Common myeloid progenitor, CD34-positive (primary cell): ENCODE data around the gene SFTPA2.
A peak's percentile ranks its signal among the peaks of the same experiment; 100 is the strongest.
"Not testable (repeated sequence)": the region's sequence is repeated elsewhere in the genome, so short reads cannot be mapped to it uniquely, and the experiment has no call there.

Source experiments
- CTCF ChIA-PET: fragments of 350-600 bp; sonication (Branson Sonifier 250); formaldehyde crosslinking; loops from one replicate; lab custom pipeline; 2021; ENCODE audit warnings: antibody characterized with exemption; lab: Charles Lee
- POLR2A ChIA-PET: fragments of 350-600 bp; sonication (Branson Sonifier 250); formaldehyde crosslinking; loops from one replicate; lab custom pipeline; 2021; ENCODE audit warnings: antibody characterized with exemption; lab: Charles Lee
- DNase-seq, 3 donors: peaks; one replicate each; pipeline versions ENCODE4 v3.0.0 to v3.0.0-alpha.2; 2013
- H3K27ac ChIP-seq, 2 experiments: 1 replicate in 1 of 2; 2 replicates in 1 of 2; pipeline ENCODE4 v1.7.0; 2013; ENCODE audit warnings: inconsistent platforms in 2 of 2, low read length in 2 of 2, mild to moderate bottlenecking in 2 of 2, low read depth in 1 of 2, moderate library complexity in 1 of 2; ENCODE audit not compliant: severe bottlenecking in 2 of 2, insufficient read depth in 1 of 2, poor library complexity in 1 of 2
- H3K27me3 ChIP-seq, 5 experiments: replicated peaks in 2 of 5; 1 replicate in 3 of 5; 2 replicates in 2 of 5; pipeline versions ENCODE4 v1.6.1 to v1.7.0; 2013; ENCODE audit warnings: low read length in 4 of 5, mild to moderate bottlenecking in 2 of 5, moderate library complexity in 2 of 5, inconsistent platforms in 1 of 5; ENCODE audit not compliant: insufficient read depth in 5 of 5, control insufficient read depth in 4 of 5
- H3K36me3 ChIP-seq, 4 experiments: 1 replicate in 2 of 4; 2 replicates in 2 of 4; pipeline versions ENCODE4 v1.6.1 to v1.7.0; 2013; ENCODE audit warnings: low read length in 3 of 4, control low read depth in 1 of 4, mild to moderate bottlenecking in 1 of 4; ENCODE audit not compliant: control insufficient read depth in 4 of 4, insufficient read depth in 4 of 4
- H3K4me1 ChIP-seq, 4 experiments: 1 replicate in 3 of 4; 2 replicates in 1 of 4; pipeline versions ENCODE4 v1.6.1 to v1.7.1; 2013; ENCODE audit warnings: low read length in 3 of 4, mild to moderate bottlenecking in 3 of 4, control low read depth in 1 of 4, inconsistent platforms in 1 of 4, moderate library complexity in 1 of 4; ENCODE audit not compliant: control insufficient read depth in 4 of 4, insufficient read depth in 4 of 4; ENCODE audit errors: control extremely low read depth in 1 of 4
- H3K4me3 ChIP-seq, 7 experiments: 1 replicate in 4 of 7; 2 replicates in 3 of 7; pipeline versions ENCODE4 v1.5.1 to v1.7.0; 2013; ENCODE audit warnings: mild to moderate bottlenecking in 7 of 7, low read length in 6 of 7, moderate library complexity in 6 of 7, inconsistent platforms in 2 of 7, low read depth in 2 of 7, control low read depth in 1 of 7; ENCODE audit not compliant: insufficient read depth in 4 of 7, control insufficient read depth in 1 of 7; ENCODE audit errors: extremely low read depth in 1 of 7
- H3K9me3 ChIP-seq, 5 experiments: 1 replicate in 4 of 5; 2 replicates in 1 of 5; pipeline versions ENCODE4 v1.6.1 to v1.7.1; 2013; ENCODE audit warnings: low read length in 4 of 5, mild to moderate bottlenecking in 2 of 5, inconsistent platforms in 1 of 5, low read depth in 1 of 5, moderate library complexity in 1 of 5; ENCODE audit not compliant: control insufficient read depth in 4 of 5, insufficient read depth in 2 of 5; ENCODE audit errors: control extremely low read depth in 1 of 5
- WGBS: methylation state at CpG from one replicate; pipeline ENCODE4 v1.1.5; 2013; ENCODE audit not compliant: insufficient coverage; 5-methylcytosine and 5-hydroxymethylcytosine counted together

Gene SFTPA2

DNA sequence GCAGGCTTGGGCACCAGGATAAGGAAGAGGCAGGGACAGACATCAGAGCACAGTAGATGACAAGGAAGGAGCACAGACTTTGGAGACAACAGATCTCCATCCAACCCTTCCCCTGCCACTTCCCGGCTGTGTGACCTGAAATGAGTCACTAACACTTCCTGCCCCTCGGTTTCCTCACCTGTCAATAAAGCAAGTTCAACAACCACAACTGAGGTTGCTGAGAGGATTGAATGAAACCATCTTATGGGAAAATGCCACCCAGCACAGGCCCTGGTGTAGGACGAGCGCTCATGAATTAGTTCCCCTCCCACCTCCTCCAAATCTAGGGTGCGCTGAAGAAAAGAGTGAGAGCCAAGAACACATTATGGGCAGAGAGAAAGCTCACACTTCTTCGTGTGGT is 22.7 kb upstream of the SFTPA2 start:
- H3K4me3 ChIP-seq, H3K36me3 ChIP-seq, H3K4me1 ChIP-seq, CTCF ChIA-PET, DNase-seq, H3K27ac ChIP-seq, H3K9me3 ChIP-seq, POLR2A ChIA-PET, H3K27me3 ChIP-seq: not testable (repeated sequence)
- 100% methylated on average over 1 of the region's 6 CpGs for WGBS

DNA sequence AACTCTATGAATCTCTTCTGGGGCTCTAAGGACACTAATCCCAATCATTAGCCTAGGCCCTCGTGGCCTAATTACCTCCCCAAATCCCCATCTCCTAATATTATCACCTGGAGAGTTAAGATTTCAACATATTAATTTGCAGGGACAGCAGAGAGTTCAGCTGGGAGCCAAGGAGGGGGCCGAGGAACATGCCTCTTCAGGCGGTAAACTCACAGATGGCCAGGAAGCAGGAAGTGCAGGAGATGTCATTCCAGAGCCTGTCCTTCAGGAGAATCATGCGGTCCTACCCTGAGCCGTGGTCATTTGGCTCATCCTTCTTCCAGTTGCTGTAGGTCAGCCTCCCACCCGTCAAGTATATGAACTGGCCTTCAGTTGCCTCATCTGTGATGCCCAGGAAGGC is 21.9 kb upstream of the SFTPA2 start:
- ChIA-PET CTCF (no interaction called here), POLR2A (no interaction called here)
- DNase-seq, result no peak
- no peak overlapping the region for H3K4me3 ChIP-seq
- H3K27me3 ChIP-seq, result peaks cover 0 to 4% (median 0%) of the 10 kb centered on the region in 5 experiments
- no peaks in the 10 kb centered on the region for H3K36me3 ChIP-seq
- H3K4me1 ChIP-seq, result no peaks in the 10 kb centered on the region
- WGBS, result 97% methylated on average over 5 of the region's 6 CpGs
- H3K27ac ChIP-seq, result no peak overlapping the region
- peaks cover 0 to 7% (median 2%) of the 10 kb centered on the region in 5 experiments for H3K9me3 ChIP-seq

GRCh38 chr10:79581044-79581443 is 20.8 kb upstream of the SFTPA2 start:
- Histone ChIP-seq H3K4me1 (no peaks in the 10 kb centered on the region), H3K27me3 (peaks cover 0 to under 1% (median 0%) of the 10 kb centered on the region in 5 experiments), H3K27ac (no peak overlapping the region), H3K4me3 (no peak overlapping the region), H3K36me3 (no peaks in the 10 kb centered on the region), H3K9me3 (peaks cover 0 to 7% (median 2%) of the 10 kb centered on the region in 5 experiments)
- no peak for DNase-seq
- CTCF ChIA-PET, result no interaction called here
- POLR2A ChIA-PET, result no interaction called here

DNA sequence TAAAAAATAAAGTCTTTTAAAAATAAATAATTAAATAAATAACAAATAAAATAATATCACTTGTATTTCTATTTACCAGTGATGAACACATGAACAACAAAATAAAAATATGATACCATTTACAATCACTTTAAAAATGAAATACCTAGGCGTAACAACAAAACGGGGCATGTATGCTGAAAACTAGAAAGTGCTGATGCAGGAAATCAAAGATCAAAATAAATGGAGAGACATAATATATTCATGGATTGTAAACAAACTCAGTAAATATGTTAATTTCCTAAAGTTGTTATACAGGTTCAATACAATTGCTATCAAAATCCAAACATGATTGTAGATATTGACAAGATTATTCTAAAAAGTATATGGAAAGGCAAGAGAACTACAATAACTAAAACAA is 19.2 kb upstream of the SFTPA2 start:
- H3K27ac ChIP-seq, result no peak overlapping the region
- H3K27me3 ChIP-seq, result no peaks in the 10 kb centered on the region
- H3K4me3 ChIP-seq, result no peak overlapping the region
- H3K9me3 ChIP-seq, result peaks cover 0 to 7% (median 2%) of the 10 kb centered on the region in 5 experiments
- ChIA-PET POLR2A (no interaction called here), CTCF (no interaction called here)
- no peaks in the 10 kb centered on the region for H3K4me1 ChIP-seq
- whole genome bisulfite sequencing, result no CpG with 5 or more reads among the region's 2 CpGs
- DNase-seq, result no peak
- H3K36me3 ChIP-seq, result no peaks in the 10 kb centered on the region

DNA sequence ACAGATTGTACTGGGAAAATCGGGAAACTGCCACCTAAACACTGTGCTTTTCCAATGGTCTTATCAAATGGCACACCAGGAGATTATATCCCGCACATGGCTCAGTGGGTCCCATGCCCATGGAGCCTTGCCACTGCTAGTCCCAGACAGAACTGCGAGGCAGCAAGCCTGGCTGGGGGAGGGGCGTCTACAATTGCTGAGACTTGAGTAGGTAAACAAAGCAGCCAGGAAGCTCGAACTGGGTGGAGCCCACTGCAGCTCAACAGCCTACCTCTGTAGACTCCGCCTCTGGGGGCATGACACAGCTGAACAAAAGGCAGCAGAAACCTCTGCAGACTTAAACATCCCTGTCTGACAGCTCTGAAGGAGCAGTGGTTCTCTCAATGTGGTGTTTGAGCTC is 10.4 kb upstream of the SFTPA2 start:
- WGBS, result 94% methylated on average over 6 of the region's 6 CpGs
- POLR2A ChIA-PET, result interaction anchor here (0.6 kb wide), 1 partner anchor 18 kb away, joined by 3 read pairs; no protein-coding TSS in a partner anchor

DNA sequence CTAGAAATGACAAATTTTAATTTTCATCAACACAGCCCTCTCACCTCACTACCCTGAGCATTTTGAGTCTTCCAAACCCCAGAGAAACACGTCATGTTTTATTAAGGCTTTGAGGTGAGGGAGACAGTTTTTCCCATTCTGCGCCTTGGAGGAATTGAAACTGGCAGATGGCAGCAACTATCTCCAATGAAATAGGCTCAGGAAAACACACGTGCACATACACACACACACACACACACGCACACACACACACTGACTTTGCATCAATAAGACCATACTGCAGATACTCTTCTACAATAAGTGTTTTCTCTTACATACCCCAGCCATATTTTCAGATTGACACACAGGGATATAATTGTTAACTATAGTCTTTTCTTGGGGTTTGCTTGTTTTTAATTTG is 3.2 kb upstream of the SFTPA2 start:
- no peak overlapping the region for H3K27ac ChIP-seq
- peak in 1 of 3 donors; percentile 15 for DNase-seq
- WGBS, result no CpG with 5 or more reads among the region's 4 CpGs
- H3K4me1 ChIP-seq, result peaks cover 0 to 7% (median 6%) of the 10 kb centered on the region in 4 experiments
- ChIA-PET POLR2A (interaction anchor here (0.5 kb wide), 1 partner anchor 12 kb away, joined by 3 read pairs; no protein-coding TSS in a partner anchor), CTCF (interaction anchor here (0.7 to 2.3 kb wide), 4 partner anchors 10 to 1010 kb away, joined by 3 to 14 read pairs (median 3); no protein-coding TSS in a partner anchor)
- H3K36me3 ChIP-seq, result no peaks in the 10 kb centered on the region
- no peaks in the 10 kb centered on the region for H3K9me3 ChIP-seq
- H3K4me3 ChIP-seq, result no peak overlapping the region
- H3K27me3 ChIP-seq, result peaks cover 0 to 7% (median 0%) of the 10 kb centered on the region in 5 experiments

More for the DNA sequence above, 10.4 kb upstream of the SFTPA2 start:
- H3K9me3 ChIP-seq, result peaks cover 0 to 10% (median 5%) of the 10 kb centered on the region in 5 experiments
- not testable (repeated sequence) for H3K27ac ChIP-seq, H3K27me3 ChIP-seq, H3K36me3 ChIP-seq, H3K4me3 ChIP-seq, DNase-seq, H3K4me1 ChIP-seq
- CTCF ChIA-PET, result interaction anchor here (1.4 to 1.7 kb wide), 2 partner anchors 8 to 37 kb away, joined by 3 to 4 read pairs; no protein-coding TSS in a partner anchor

DNA sequence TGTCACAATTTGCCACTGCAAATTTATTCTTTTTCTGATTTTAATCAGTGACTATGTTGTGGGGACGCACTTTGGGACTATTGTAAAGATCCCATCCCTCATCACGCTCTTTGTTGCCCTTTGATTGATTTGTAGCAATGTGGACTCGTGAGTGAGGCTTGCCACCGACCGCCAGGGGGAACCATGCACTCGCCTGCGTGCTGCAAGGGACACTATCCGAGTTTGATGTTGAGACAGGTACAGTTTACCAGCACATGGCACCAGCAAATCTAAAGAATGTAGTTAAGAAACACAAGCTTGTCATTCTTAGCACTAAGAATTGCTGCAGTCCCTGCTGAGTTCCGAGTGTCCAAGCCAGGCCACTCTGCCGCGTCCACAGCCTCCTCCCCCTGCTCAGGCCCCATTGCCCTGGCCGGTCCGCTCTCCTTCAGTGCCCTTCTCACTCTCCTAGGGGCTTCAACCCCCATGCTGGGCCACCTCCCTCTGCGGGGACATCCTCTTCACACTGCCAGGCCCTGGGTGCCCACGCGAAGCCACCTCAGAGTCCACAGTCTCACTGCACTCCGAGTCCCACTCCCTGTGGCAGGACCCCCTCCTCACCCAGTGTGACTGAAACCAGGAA is 2.0 kb upstream of the SFTPA2 start:
- H3K36me3 ChIP-seq, result no peaks in the 10 kb centered on the region
- ChIA-PET CTCF (interaction anchor here (0.8 to 2.3 kb wide), 5 partner anchors 9 to 482 kb away, joined by 3 to 14 read pairs (median 3); no protein-coding TSS in a partner anchor), POLR2A (no interaction called here)
- no peaks in the 10 kb centered on the region for H3K9me3 ChIP-seq
- 7% methylated on average over 12 of the region's 17 CpGs for WGBS
- H3K4me1 ChIP-seq, result peaks cover 0 to 7% (median 6%) of the 10 kb centered on the region in 4 experiments
- H3K4me3 ChIP-seq, result peak overlapping the region in 5 of 7 experiments; percentile 7 to 66 (median 43)
- H3K27me3 ChIP-seq, result peaks cover 0 to 7% (median 0%) of the 10 kb centered on the region in 5 experiments
- no peak overlapping the region for H3K27ac ChIP-seq
- DNase-seq, result peak; percentile 53 to 80 (median 77)
